HepG2 (cell line): ENCODE data around the gene DRAXIN.

Source experiments
- CTCF ChIP-seq: sonication (generic); formaldehyde crosslinking; IDR thresholded peaks from 2 replicates; pipeline ENCODE4 v1.5.0; 2020; ENCODE audit warnings: mild to moderate bottlenecking, missing genetic modification reagents, moderate library complexity
- GABPA ChIP-seq, 2 experiments: IDR thresholded peaks; 2 replicates each; pipeline ENCODE4 v1.6.1; 2011 to 2016; ENCODE audit warnings: low read depth in 2 of 2, low read length in 1 of 2, missing biosample characterization in 1 of 2, missing genetic modification characterization in 1 of 2
- KLF13 ChIP-seq: sonication (generic); formaldehyde crosslinking; IDR thresholded peaks from 2 replicates; pipeline ENCODE4 v1.4.0; 2020; ENCODE audit warnings: mild to moderate bottlenecking, missing genetic modification reagents
- POLR2A ChIP-seq, 2 experiments: IDR thresholded peaks; 2 replicates each; pipeline ENCODE4 v1.6.1; 2011; ENCODE audit warnings: low read depth in 2 of 2, low read length in 2 of 2, mild to moderate bottlenecking in 1 of 2, moderate library complexity in 1 of 2; ENCODE audit not compliant: insufficient read depth in 1 of 2
- POLR2AphosphoS5 ChIP-seq: IDR thresholded peaks from 2 replicates; pipeline ENCODE4 v1.6.1; 2012; ENCODE audit warnings: low read depth, low read length
- POLR2G ChIP-seq: fragments of 200-400 bp; formaldehyde crosslinking; IDR thresholded peaks from 2 replicates; pipeline ENCODE4 v1.6.1; 2018; ENCODE audit warnings: mild to moderate bottlenecking, low read depth, low read length, moderate library complexity
- SMAD3 ChIP-seq: sonication (generic); formaldehyde crosslinking; IDR thresholded peaks from 2 replicates; pipeline ENCODE4 v1.4.0; 2020; ENCODE audit warnings: missing genetic modification reagents
- SNAPC5 ChIP-seq: sonication (generic); formaldehyde crosslinking; IDR thresholded peaks from 2 replicates; pipeline ENCODE4 v1.8.1; 2023; ENCODE audit warnings: mild to moderate bottlenecking, missing genetic modification reagents, borderline replicate concordance
- ZNF660 ChIP-seq: sonication (generic); formaldehyde crosslinking; IDR thresholded peaks from 2 replicates; pipeline ENCODE4 v1.5.1; 2020; ENCODE audit warnings: mild to moderate bottlenecking, low read depth, missing genetic modification reagents, borderline replicate concordance

- TF ChIP-seq CTCF (CRISPR knock-in tag): no peak
- no peak for TF ChIP-seq SNAPC5 (CRISPR knock-in tag)
- no peak for TF ChIP-seq KLF13
- TF ChIP-seq POLR2AphosphoS5: no peak
- no peak for TF ChIP-seq ZNF660 (CRISPR knock-in tag)
- TF ChIP-seq POLR2G: no peak
- no peak for TF ChIP-seq GABPA (IDR thresholded peaks at IDR 0.05; ENCODE audit: low read depth, low read length)
- TF ChIP-seq GABPA (CRISPR knock-in tag; IDR thresholded peaks at IDR 0.05; ENCODE audit: low read depth): no peak
- no peak for TF ChIP-seq POLR2A (IDR thresholded peaks at IDR 0.05; ENCODE audit: insufficient read depth in 1 of 2, low read depth in 2 of 2, low read length in 2 of 2)
- TF ChIP-seq SMAD3 (CRISPR knock-in tag): no peak
These were observed 45.2 kb upstream of the DRAXIN start for GRCh38 chr1:11646317-11646716.
